Activated naive CD8-positive, alpha-beta T cell treated with anti-CD3 and anti-CD28 coated beads for 36 hours (primary cell): ENCODE data around the gene PRKCD. TPM values are rescaled to one million over a fixed set of nuclear protein-coding genes. Genes with fewer than 3 reads are reported as not detected.

Experiments
- DNase-seq: peaks from one replicate; pipeline ENCODE4 v3.0.0; 2021
- H3K27ac Mint-ChIP-seq: one replicate; pipeline ENCODE4 v1.8.0; 2022; ENCODE audit warnings: mild to moderate bottlenecking, moderate library complexity, mixed read lengths
- H3K27me3 Mint-ChIP-seq: one replicate; pipeline ENCODE4 v1.8.0; 2022; ENCODE audit warnings: mild to moderate bottlenecking, mixed read lengths
- H3K36me3 Mint-ChIP-seq: one replicate; pipeline ENCODE4 v1.8.0; 2021; ENCODE audit warnings: mild to moderate bottlenecking, mixed read lengths
- H3K4me1 Mint-ChIP-seq: one replicate; pipeline ENCODE4 v1.8.0; 2021; ENCODE audit warnings: mixed read lengths
- H3K4me3 Mint-ChIP-seq: one replicate; pipeline ENCODE4 v1.8.0; 2022; ENCODE audit warnings: mild to moderate bottlenecking, moderate library complexity, mixed read lengths
- H3K9me3 Mint-ChIP-seq: one replicate; pipeline ENCODE4 v1.8.0; 2022; ENCODE audit warnings: mixed read lengths
- total RNA-seq, 2 experiments: library from RNA; stranded (reverse); gene quantifications; one replicate each; pipeline ENCODE4 v1.2.3, GENCODE V29; 2021

The PRKCD gene
- total RNA-seq, 2 experiments from 2014 or later = 16.5 to 17.5 TPM

DNA sequence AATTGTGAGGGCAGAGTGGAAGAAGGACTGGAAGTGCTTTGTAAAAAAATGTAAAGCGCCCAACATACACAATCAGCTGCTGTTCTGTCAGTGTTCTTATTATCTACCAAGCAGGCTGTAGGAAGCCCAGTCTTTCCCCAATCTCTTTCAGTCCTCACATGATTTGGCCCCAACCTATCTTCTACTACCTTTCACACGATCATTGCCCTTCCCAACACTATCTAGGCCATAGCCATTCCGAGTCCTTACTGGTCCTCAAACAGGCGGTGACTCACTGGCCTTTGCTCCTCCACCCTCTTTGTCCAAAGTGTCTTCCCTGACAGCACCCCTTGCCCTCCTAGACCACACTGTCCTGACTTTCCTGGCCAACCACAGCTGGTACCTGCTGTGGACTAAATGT is 29.9 kb upstream of the PRKCD start:
- peak overlapping the region; percentile 95 for H3K27ac Mint-ChIP-seq
- DNase-seq = no peak
- H3K4me3 Mint-ChIP-seq = peak overlapping the region; percentile 91
- no peaks in the 10 kb centered on the region for H3K9me3 Mint-ChIP-seq
- peaks cover 19% of the 10 kb centered on the region for H3K4me1 Mint-ChIP-seq
- H3K27me3 Mint-ChIP-seq = no peaks in the 10 kb centered on the region
- peaks cover 6% of the 10 kb centered on the region for H3K36me3 Mint-ChIP-seq

DNA sequence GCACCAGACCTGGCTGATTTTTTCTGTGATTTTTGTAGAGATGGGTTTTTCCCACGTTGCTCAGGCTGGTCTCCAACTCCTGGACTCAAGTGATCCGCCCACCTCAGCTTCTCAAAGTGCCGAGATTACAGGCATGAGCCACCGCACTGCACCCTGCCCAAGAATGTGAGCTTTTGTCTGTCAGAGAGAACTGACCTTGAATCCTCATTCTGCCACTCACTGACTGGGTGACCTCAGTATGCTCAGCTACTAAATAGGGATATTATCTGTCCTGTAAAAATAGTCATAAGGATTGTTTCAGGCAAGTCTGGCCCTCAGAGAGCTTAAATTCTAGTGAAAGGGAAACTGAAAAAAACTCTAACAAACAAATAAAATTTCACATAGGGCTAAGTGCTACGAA is 28.7 kb upstream of the PRKCD start:
- Mint-ChIP-seq H3K27me3 (no peaks in the 10 kb centered on the region), H3K4me3 (no peak overlapping the region), H3K9me3 (no peaks in the 10 kb centered on the region), H3K4me1 (peaks cover 19% of the 10 kb centered on the region), H3K27ac (peak overlapping the region; percentile 39), H3K36me3 (peaks cover 3% of the 10 kb centered on the region)
- DNase-seq = no peak

GRCh38 chr3:53134631-53135232 is 26.3 kb upstream of the PRKCD start:
- no peak overlapping the region for H3K4me3 Mint-ChIP-seq

DNA sequence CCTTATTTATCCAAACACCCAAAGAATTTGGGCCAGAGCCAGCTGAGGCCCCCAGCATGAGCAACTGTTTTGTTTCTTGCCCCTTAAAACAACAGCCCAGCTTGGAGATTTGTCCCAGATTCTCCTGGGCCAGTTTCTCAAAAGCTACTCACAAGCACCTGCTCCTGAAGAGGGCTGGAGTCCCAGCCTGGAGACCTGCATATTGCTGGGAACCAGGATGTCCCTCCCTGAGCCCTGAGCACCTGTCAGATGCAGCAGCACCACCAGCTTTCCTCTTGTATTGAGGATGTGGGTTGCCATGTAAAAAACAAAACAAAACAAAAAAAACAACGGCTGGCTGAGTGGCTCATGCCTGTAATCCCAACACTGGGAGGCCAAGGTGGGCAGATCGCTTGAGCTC is 23.8 kb upstream of the PRKCD start:
- no peak overlapping the region for H3K27ac Mint-ChIP-seq
- no peaks in the 10 kb centered on the region for H3K36me3 Mint-ChIP-seq

More at GRCh38 chr3:53134631-53135232, 26.3 kb upstream of the PRKCD start:
- Mint-ChIP-seq H3K4me1 (peaks cover 6% of the 10 kb centered on the region), H3K36me3 (peaks cover 1% of the 10 kb centered on the region), H3K9me3 (no peaks in the 10 kb centered on the region), H3K27ac (no peak overlapping the region), H3K27me3 (no peaks in the 10 kb centered on the region)
- peak; percentile 64 for DNase-seq

GRCh38 chr3:53137835-53138446 is 23.1 kb upstream of the PRKCD start:
- Mint-ChIP-seq H3K27me3 (no peaks in the 10 kb centered on the region), H3K4me3 (no peak overlapping the region), H3K36me3 (no peaks in the 10 kb centered on the region), H3K27ac (no peak overlapping the region), H3K9me3 (no peaks in the 10 kb centered on the region), H3K4me1 (no peaks in the 10 kb centered on the region)
- DNase-seq = no peak

More for the DNA sequence above, 23.8 kb upstream of the PRKCD start:
- no peak for DNase-seq
- no peak overlapping the region for H3K4me3 Mint-ChIP-seq
- no peaks in the 10 kb centered on the region for H3K27me3 Mint-ChIP-seq
- H3K9me3 Mint-ChIP-seq = no peaks in the 10 kb centered on the region
- H3K4me1 Mint-ChIP-seq = no peaks in the 10 kb centered on the region

GRCh38 chr3:53139906-53140846 is 20.8 kb upstream of the PRKCD start:
- H3K4me1 Mint-ChIP-seq = no peaks in the 10 kb centered on the region
- no peak for DNase-seq
- no peaks in the 10 kb centered on the region for H3K36me3 Mint-ChIP-seq
- no peak overlapping the region for H3K4me3 Mint-ChIP-seq
- H3K27me3 Mint-ChIP-seq = no peaks in the 10 kb centered on the region
- H3K9me3 Mint-ChIP-seq = no peaks in the 10 kb centered on the region
- H3K27ac Mint-ChIP-seq = no peak overlapping the region

DNA sequence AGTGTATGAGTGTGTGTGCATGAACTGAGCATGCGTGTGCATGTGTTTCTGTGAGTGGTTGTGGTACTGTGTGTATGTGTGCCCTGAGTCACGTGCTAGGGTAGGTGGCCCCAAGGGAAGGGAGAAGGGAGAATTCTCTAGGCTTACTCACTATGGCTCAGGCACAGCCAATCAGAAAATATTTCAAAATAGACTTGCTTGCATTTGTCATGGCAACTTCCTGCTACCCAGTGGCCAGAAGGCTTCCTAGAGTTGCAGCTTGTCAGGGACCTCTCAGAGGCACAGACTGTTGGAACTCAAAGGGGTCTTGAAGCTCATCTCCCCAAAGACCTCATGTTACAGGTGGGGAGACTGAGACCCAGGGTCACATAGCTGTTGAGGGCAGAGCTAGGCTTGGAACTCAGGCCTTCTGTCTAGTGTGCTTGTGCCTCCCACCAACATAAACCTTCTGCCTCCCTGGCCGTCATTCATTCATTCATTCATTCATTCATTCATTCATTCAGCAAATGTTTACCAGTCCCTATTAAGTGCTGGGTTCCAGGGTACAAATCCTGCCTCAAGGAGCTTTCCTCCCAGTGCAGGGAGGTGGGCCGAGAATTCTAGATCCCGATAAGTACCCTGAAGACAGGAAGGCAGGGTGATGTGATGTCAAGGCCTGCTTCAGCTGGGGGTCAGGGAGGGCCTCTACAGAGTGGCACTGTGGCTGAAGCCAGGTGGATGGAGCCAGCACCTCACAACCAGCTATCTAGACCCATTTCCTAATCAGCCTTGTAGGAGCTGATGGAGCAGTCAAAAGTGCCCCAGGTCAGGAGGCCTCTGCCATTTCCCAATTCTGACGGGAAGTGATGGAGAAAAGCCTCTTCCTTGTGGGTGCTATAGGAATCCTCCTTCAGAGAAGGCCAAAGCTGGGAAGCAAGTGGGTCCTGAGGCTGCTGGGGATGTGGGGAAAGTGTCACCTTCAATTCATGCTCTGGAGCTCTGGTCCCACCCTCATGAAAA is 19.9 kb upstream of the PRKCD start:
- Mint-ChIP-seq H3K36me3 (no peaks in the 10 kb centered on the region), H3K9me3 (no peaks in the 10 kb centered on the region), H3K4me1 (no peaks in the 10 kb centered on the region), H3K27ac (no peak overlapping the region), H3K4me3 (no peak overlapping the region), H3K27me3 (no peaks in the 10 kb centered on the region)
- DNase-seq = no peak

- H3K4me3 Mint-ChIP-seq = no peak overlapping the region
- H3K36me3 Mint-ChIP-seq = no peaks in the 10 kb centered on the region
- H3K9me3 Mint-ChIP-seq = no peaks in the 10 kb centered on the region
- H3K27ac Mint-ChIP-seq = no peak overlapping the region
- H3K27me3 Mint-ChIP-seq = no peaks in the 10 kb centered on the region
- H3K4me1 Mint-ChIP-seq = no peaks in the 10 kb centered on the region
- no peak for DNase-seq
Measured at GRCh38 chr3:53142986-53143385, 18.0 kb upstream of the PRKCD start.

- Mint-ChIP-seq H3K27ac (no peak overlapping the region), H3K36me3 (no peaks in the 10 kb centered on the region), H3K27me3 (no peaks in the 10 kb centered on the region), H3K9me3 (no peaks in the 10 kb centered on the region), H3K4me1 (no peaks in the 10 kb centered on the region), H3K4me3 (no peak overlapping the region)
- no peak for DNase-seq
Measured at GRCh38 chr3:53144446-53144845, 16.6 kb upstream of the PRKCD start.

DNA sequence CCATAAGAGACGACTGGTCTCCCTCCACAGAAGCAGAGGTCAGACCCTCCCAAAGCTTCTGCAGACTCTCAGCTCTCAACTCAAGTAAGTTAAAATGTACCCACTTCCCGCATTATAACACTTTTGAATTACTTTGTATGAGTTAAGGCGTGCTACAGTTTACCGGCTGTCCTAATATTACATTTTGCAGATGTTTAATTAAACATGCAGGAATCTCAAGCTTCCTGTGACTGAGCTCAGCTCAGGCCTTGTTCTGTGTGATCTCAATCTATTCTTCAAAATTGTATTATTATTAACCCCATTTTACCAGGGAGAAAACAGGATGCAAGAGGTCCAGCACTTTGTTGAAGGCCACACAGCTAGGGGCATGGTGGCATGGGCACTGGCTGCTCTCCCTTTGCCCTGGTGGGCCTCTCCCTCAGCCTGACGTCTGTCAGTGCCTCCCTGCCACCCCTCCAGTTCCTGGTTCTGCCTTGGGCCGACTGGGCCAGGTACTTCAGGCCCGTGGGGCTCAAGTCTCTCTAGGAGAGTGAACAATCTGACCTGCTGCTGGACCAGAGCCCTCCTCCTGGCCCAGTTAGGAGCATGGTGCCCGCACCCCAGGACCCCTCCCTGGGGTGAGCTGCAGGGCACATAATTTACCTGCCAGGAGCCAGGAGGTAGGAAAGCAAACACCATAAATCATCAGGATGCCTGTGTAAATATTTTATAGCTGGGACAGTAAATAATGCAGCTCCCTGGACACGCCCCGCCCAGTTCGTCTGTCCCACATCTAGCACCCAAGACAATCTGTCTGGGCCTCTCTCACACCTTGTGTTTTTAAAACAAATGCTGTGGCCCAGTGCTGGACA is 15.9 kb upstream of the PRKCD start:
- DNase-seq = no peak
- Mint-ChIP-seq H3K4me1 (no peaks in the 10 kb centered on the region), H3K4me3 (no peak overlapping the region), H3K27ac (no peak overlapping the region), H3K27me3 (no peaks in the 10 kb centered on the region), H3K9me3 (no peaks in the 10 kb centered on the region), H3K36me3 (no peaks in the 10 kb centered on the region)

DNA sequence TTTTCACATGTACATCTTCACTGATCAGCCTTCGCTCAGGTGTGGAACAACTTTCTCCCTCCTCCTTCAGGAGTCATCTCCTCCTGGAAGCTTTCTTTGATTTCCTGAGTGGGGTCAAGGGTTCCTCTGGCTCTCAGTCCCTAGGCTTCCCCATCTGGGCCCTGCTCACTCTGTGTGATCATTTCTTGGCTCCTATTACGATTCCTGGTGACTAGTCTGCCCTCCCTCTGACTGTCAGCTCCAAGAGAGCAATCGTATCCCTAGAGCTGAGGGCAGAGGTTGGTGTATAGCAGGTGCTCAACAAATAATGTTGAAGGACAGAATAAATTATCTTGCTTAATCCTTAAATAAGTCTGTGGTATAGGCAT is 15.3 kb upstream of the PRKCD start:
- Mint-ChIP-seq H3K4me3 (no peak overlapping the region), H3K9me3 (no peaks in the 10 kb centered on the region), H3K4me1 (no peaks in the 10 kb centered on the region), H3K27me3 (no peaks in the 10 kb centered on the region), H3K27ac (no peak overlapping the region), H3K36me3 (no peaks in the 10 kb centered on the region)
- DNase-seq = no peak

GRCh38 chr3:53146319-53146891 is 14.6 kb upstream of the PRKCD start:
- no peaks in the 10 kb centered on the region for H3K27me3 Mint-ChIP-seq
- no peak for DNase-seq
- H3K27ac Mint-ChIP-seq = no peak overlapping the region
- H3K4me1 Mint-ChIP-seq = no peaks in the 10 kb centered on the region
- no peak overlapping the region for H3K4me3 Mint-ChIP-seq
- no peaks in the 10 kb centered on the region for H3K36me3 Mint-ChIP-seq
- no peaks in the 10 kb centered on the region for H3K9me3 Mint-ChIP-seq

DNA sequence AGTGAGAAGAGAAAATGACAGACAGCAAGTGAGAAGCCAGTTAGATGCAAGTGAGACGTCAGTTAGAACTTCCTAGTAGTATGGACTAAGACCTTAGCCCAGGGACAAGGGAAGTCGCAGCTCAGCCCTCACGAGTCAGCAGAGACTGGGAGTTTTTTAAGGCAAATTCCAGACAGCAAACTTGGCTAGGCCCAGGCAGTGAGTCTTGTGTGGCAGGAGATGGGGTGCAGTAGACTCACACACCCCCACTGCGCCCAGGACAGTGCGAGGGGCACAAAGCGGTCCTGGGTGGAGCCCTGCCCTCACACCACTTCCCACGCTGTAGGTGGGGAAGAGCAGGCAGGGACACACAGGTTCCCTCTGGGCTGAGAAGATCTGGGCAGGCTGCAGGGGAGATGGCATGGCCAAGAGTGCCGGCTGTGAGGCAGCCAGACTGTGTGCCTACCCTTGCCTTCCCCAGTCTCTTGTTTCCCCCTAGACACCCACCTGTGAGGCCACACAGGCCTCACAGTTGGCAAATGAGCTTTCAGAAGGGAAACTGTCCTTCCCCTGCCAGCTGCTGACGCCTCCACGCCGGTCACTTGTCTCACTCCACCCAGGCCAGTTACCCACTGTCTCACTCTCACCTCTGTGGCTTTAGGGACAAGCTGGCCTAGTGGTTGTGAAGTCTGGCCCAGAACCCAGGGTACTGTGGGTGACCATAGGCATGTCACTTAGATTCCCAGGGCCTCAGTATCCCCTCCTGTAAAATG is 13.7 kb upstream of the PRKCD start:
- no peaks in the 10 kb centered on the region for H3K4me1 Mint-ChIP-seq
- H3K9me3 Mint-ChIP-seq = no peaks in the 10 kb centered on the region
- no peak for DNase-seq
- H3K27ac Mint-ChIP-seq = no peak overlapping the region
- no peaks in the 10 kb centered on the region for H3K36me3 Mint-ChIP-seq
- H3K4me3 Mint-ChIP-seq = no peak overlapping the region
- H3K27me3 Mint-ChIP-seq = no peaks in the 10 kb centered on the region
